ENCODE results near the gene FBXW12. TPM values are rescaled to one million over a fixed set of nuclear protein-coding genes. Genes with fewer than 3 reads are reported as not detected.

Gene FBXW12
- total and polyA plus RNA-seq, 2 donors (not counting 3 experiments of a cell fraction or from before 2014, with no cell fraction given) = not detected

DNA sequence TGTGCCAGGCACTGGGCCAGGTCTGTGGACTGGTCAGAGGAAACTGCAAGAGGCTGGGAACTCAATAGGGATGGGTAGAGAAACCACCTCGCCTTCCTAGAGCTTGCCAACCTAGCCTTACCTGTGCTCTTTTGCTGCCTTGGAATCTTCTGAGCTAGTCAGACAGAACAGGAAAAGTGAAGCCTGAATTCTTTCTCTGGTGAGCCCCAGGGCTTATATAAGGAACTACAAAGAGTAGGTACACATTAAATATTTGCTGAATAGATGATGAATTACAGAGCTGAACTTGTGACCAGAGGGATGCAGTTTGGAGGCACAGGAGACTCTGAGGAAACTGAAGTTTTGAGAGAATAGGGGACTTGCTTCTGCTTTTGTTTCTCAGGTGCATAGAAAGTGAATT is 15.6 kb upstream of the FBXW12 start:
- no peak overlapping the region for H3K4me3 ChIP-seq (replicated peaks in 1 of 3; ENCODE audit: insufficient read depth in 1 of 3, low read depth in 1 of 3, low read length in 3 of 3)
- H3K36me3 ChIP-seq (ENCODE audit: control insufficient read depth in 2 of 2, extremely low read depth in 1 of 2, insufficient read depth in 2 of 2, low read length in 2 of 2) = no peaks in the 10 kb centered on the region
- no peaks in the 10 kb centered on the region for H3K9me1 ChIP-seq (replicated peaks; ENCODE audit: control insufficient read depth, extremely low read depth, insufficient read depth, low read length)
- no TSS peak for BruUV-seq (replicated peaks)
- no peaks in the 10 kb centered on the region for H3K79me2 ChIP-seq (ENCODE audit: control insufficient read depth, insufficient read depth, low read length)
- TF ChIP-seq JUN (IDR thresholded peaks at IDR 0.05; ENCODE audit: borderline replicate concordance, insufficient read depth, insufficient read length, low read depth) (no peak), GATA2 (IDR thresholded peaks at IDR 0.05; ENCODE audit: insufficient read depth, insufficient read length, low read depth, low read length) (no peak), EZH2 (IDR thresholded peaks at IDR 0.05; ENCODE audit: borderline replicate concordance, low read depth, low read length, severe bottlenecking) (no peak), POLR2AphosphoS5 (IDR thresholded peaks at IDR 0.05; ENCODE audit: insufficient read depth, low read depth, low read length) (no peak), POLR2A (IDR thresholded peaks at IDR 0.05; ENCODE audit: low read depth, low read length) (no peak), FOS (IDR thresholded peaks at IDR 0.05; ENCODE audit: borderline replicate concordance, insufficient read depth, low read length) (no peak), MYC (IDR thresholded peaks at IDR 0.05; ENCODE audit: low read depth, low read length) (no peak)
- TF ChIP-seq, protein P1, sequence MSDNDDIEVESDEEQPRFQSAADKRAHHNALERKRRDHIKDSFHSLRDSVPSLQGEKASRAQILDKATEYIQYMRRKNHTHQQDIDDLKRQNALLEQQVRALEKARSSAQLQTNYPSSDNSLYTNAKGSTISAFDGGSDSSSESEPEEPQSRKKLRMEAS (IDR thresholded peaks at IDR 0.05; ENCODE audit: insufficient read depth, insufficient read length) = no peak
- TF ChIP-seq, protein P2, sequence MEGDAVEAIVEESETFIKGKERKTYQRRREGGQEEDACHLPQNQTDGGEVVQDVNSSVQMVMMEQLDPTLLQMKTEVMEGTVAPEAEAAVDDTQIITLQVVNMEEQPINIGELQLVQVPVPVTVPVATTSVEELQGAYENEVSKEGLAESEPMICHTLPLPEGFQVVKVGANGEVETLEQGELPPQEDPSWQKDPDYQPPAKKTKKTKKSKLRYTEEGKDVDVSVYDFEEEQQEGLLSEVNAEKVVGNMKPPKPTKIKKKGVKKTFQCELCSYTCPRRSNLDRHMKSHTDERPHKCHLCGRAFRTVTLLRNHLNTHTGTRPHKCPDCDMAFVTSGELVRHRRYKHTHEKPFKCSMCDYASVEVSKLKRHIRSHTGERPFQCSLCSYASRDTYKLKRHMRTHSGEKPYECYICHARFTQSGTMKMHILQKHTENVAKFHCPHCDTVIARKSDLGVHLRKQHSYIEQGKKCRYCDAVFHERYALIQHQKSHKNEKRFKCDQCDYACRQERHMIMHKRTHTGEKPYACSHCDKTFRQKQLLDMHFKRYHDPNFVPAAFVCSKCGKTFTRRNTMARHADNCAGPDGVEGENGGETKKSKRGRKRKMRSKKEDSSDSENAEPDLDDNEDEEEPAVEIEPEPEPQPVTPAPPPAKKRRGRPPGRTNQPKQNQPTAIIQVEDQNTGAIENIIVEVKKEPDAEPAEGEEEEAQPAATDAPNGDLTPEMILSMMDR (IDR thresholded peaks at IDR 0.05; ENCODE audit: extremely low read depth in 1 of 2, insufficient read depth in 1 of 2, low read depth in 1 of 2, low read length in 2 of 2) = no peak
- H4K20me1 ChIP-seq (replicated peaks; ENCODE audit: control insufficient read depth, extremely low read depth, insufficient read depth, low read length) = no peaks in the 10 kb centered on the region
- dilution Hi-C loops (cut with MboI; ENCODE audit: extremely low pct_ligation_motif_present, low sequenced_read_pairs) = no loop called here
- H2AFZ ChIP-seq (ENCODE audit: low read depth, low read length) = no peak overlapping the region
- H3K9me3 ChIP-seq (replicated peaks; ENCODE audit: control insufficient read depth, insufficient read depth, low read length) = no peaks in the 10 kb centered on the region
- peaks cover 15 to 30% of the 10 kb centered on the region in 2 experiments for H3K27me3 ChIP-seq (ENCODE audit: control insufficient read depth in 2 of 2, insufficient read depth in 2 of 2, low read length in 2 of 2)
- no peak overlapping the region for H3K9ac ChIP-seq (replicated peaks; ENCODE audit: extremely low read depth, insufficient read depth, low read length)
- no peak overlapping the region for H3K4me2 ChIP-seq (ENCODE audit: insufficient read depth, low read length)
- intact Hi-C loops (cut with micrococcal nuclease) = no loop called here
- FAIRE-seq (no peak), DNase-seq (ENCODE audit: low read depth, low spot score) (no peak)
- POLR2A ChIA-PET = no interaction called here
- no peaks in the 10 kb centered on the region for H3K4me1 ChIP-seq (ENCODE audit: control insufficient read depth, extremely low read depth, insufficient read depth, low read length)
- no peak overlapping the region for H3K27ac ChIP-seq (ENCODE audit: insufficient read depth, low read depth, low read length)
- CTCF ChIA-PET = interaction anchor here (1.6 kb wide), 1 partner anchor 44 kb away, joined by 7 read pairs; no protein-coding TSS in a partner anchor
